ENCODE results near the gene CDH20. TPM values are rescaled to one million over a fixed set of nuclear protein-coding genes. Genes with fewer than 3 reads are reported as not detected.

The CDH20 gene
- total and polyA plus RNA-seq, 5 donors from 2014 or later: 0.06 to 0.25 TPM; not detected in 3

- no peak overlapping the region for H3K27ac ChIP-seq (ENCODE audit: insufficient read depth, low read length, poor library complexity, severe bottlenecking)
- H3K9me3 ChIP-seq (ENCODE audit: control insufficient read depth in 2 of 2, low read length in 2 of 2): no peaks in the 10 kb centered on the region
- Mint-ChIP-seq H3K9me3 (peaks cover 0 to 7% (median 0%) of the 10 kb centered on the region in 7 donors), H3K4me1 (no peaks in the 10 kb centered on the region), H3K4me3 (no peak overlapping the region), H3K27ac (no peak overlapping the region), H3K27me3 (peaks cover 24% of the 10 kb centered on the region), H3K36me3 (no peaks in the 10 kb centered on the region)
- no peaks in the 10 kb centered on the region for H3K4me1 ChIP-seq (ENCODE audit: control insufficient read depth, insufficient read depth, low read length, poor library complexity, severe bottlenecking)
- DNase-seq: no peak
- no peak overlapping the region for H3K4me3 ChIP-seq (ENCODE audit: low read depth, low read length)
- no peaks in the 10 kb centered on the region for H3K36me3 ChIP-seq (ENCODE audit: control insufficient read depth, insufficient read depth, low read length)
- peaks cover 2% of the 10 kb centered on the region for H3K27me3 ChIP-seq (ENCODE audit: control insufficient read depth, insufficient read depth, low read length)
- no peak for ATAC-seq (ENCODE audit: low read depth in 2 of 2)
Observed at GRCh38 chr18:61596296-61596695, 263.1 kb downstream of the CDH20 start.

- Mint-ChIP-seq H3K9me3 (peaks cover 0 to 7% (median 0%) of the 10 kb centered on the region in 7 donors), H3K27ac (peak overlapping the region in 1 of 3 donors; percentile 65), H3K36me3 (no peaks in the 10 kb centered on the region), H3K27me3 (peaks cover 14% of the 10 kb centered on the region), H3K4me3 (no peak overlapping the region), H3K4me1 (no peaks in the 10 kb centered on the region)
- ATAC-seq (ENCODE audit: low read depth in 2 of 2) (no peak), DNase-seq (no peak)
- Histone ChIP-seq H3K27me3 (ENCODE audit: control insufficient read depth, insufficient read depth, low read length) (peaks cover 2% of the 10 kb centered on the region), H3K4me3 (ENCODE audit: low read depth, low read length) (no peak overlapping the region), H3K4me1 (ENCODE audit: control insufficient read depth, insufficient read depth, low read length, poor library complexity, severe bottlenecking) (no peaks in the 10 kb centered on the region), H3K9me3 (ENCODE audit: control insufficient read depth in 2 of 2, low read length in 2 of 2) (no peaks in the 10 kb centered on the region), H3K36me3 (ENCODE audit: control insufficient read depth, insufficient read depth, low read length) (no peaks in the 10 kb centered on the region), H3K27ac (ENCODE audit: insufficient read depth, low read length, poor library complexity, severe bottlenecking) (no peak overlapping the region)
Observed at GRCh38 chr18:61597316-61597715, 264.1 kb downstream of the CDH20 start.

- Histone ChIP-seq H3K27ac (ENCODE audit: insufficient read depth, low read length, poor library complexity, severe bottlenecking) (no peak overlapping the region), H3K36me3 (ENCODE audit: control insufficient read depth, insufficient read depth, low read length) (no peaks in the 10 kb centered on the region), H3K27me3 (ENCODE audit: control insufficient read depth, insufficient read depth, low read length) (peaks cover 2% of the 10 kb centered on the region), H3K4me1 (ENCODE audit: control insufficient read depth, insufficient read depth, low read length, poor library complexity, severe bottlenecking) (no peaks in the 10 kb centered on the region), H3K9me3 (ENCODE audit: control insufficient read depth in 2 of 2, low read length in 2 of 2) (no peaks in the 10 kb centered on the region), H3K4me3 (ENCODE audit: low read depth, low read length) (no peak overlapping the region)
- no peak for DNase-seq
- Mint-ChIP-seq H3K4me1 (peaks cover 0 to 3% (median 0%) of the 10 kb centered on the region in 4 donors), H3K4me3 (no peak overlapping the region), H3K36me3 (no peaks in the 10 kb centered on the region), H3K27me3 (peaks cover 9% of the 10 kb centered on the region), H3K9me3 (peaks cover 0 to 2% (median 0%) of the 10 kb centered on the region in 7 donors), H3K27ac (no peak overlapping the region)
- no peak for ATAC-seq (ENCODE audit: low read depth in 2 of 2)
Observed at GRCh38 chr18:61600422-61600821, 267.2 kb downstream of the CDH20 start.

DNA sequence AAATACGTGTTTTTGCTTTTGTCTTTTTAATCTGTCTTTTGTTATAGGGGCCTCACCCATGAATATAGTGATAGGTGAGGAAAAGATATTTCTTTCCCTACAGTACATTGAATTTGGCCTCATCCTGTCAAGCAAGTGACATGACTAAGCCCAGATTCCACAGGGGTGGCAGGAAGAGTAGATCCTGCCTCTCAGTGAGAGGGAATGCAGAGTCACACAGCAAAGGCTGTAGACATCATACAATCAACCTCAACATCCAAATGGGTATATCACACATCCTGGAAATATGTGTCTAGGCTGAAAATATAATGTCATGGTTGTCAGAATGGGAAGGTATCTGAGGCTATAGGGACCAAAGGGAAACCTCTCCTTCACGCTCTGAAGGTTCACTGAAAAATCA, 269.6 kb downstream of the CDH20 start:
- no peaks in the 10 kb centered on the region for H3K36me3 Mint-ChIP-seq
- Histone ChIP-seq H3K27ac (ENCODE audit: insufficient read depth, low read length, poor library complexity, severe bottlenecking) (no peak overlapping the region), H3K4me3 (ENCODE audit: low read depth, low read length) (no peak overlapping the region), H3K9me3 (ENCODE audit: control insufficient read depth in 2 of 2, low read length in 2 of 2) (no peaks in the 10 kb centered on the region), H3K36me3 (ENCODE audit: control insufficient read depth, insufficient read depth, low read length) (no peaks in the 10 kb centered on the region), H3K4me1 (ENCODE audit: control insufficient read depth, insufficient read depth, low read length, poor library complexity, severe bottlenecking) (no peaks in the 10 kb centered on the region), H3K27me3 (ENCODE audit: control insufficient read depth, insufficient read depth, low read length) (peaks cover 4% of the 10 kb centered on the region)
- no peak for DNase-seq
- H3K9me3 Mint-ChIP-seq: peaks cover 0 to 2% (median 0%) of the 10 kb centered on the region in 7 donors
- peaks cover 14% of the 10 kb centered on the region for H3K27me3 Mint-ChIP-seq
- ATAC-seq (ENCODE audit: low read depth in 2 of 2): no peak
- H3K4me3 Mint-ChIP-seq: no peak overlapping the region
- no peak overlapping the region for H3K27ac Mint-ChIP-seq
- H3K4me1 Mint-ChIP-seq: peaks cover 0 to 3% (median 0%) of the 10 kb centered on the region in 4 donors
